ENCODE measurements around the gene CAMK1D.
"Not testable (repeated sequence)": the region's sequence is repeated elsewhere in the genome, so short reads cannot be mapped to it uniquely, and the experiment has no call there.

The CAMK1D gene

GRCh38 chr10:12849319-12850181 lies 500.2 kb downstream of the CAMK1D start:
- TF ChIP-seq CTCF (IDR thresholded peaks at IDR 0.05; ENCODE audit: insufficient read depth, low read length, missing control alignments) = no peak
- ChIA-PET POLR2A (no interaction called here), CTCF (no interaction called here)
- DNase-seq (ENCODE audit: low read depth, low spot score) = no peak
- no peak overlapping the region for H3K4me3 ChIP-seq (ENCODE audit: low read depth, low read length)

- no peak for TF ChIP-seq CTCF (IDR thresholded peaks at IDR 0.05; ENCODE audit: insufficient read depth, low read length, missing control alignments)
- no peak for DNase-seq (ENCODE audit: low read depth, low spot score)
- ChIA-PET CTCF (no interaction called here), POLR2A (interaction anchor here (0.6 kb wide), 1 partner anchor 13 kb away, joined by 3 read pairs; no protein-coding TSS in a partner anchor)
- H3K4me3 ChIP-seq (ENCODE audit: low read depth, low read length) = no peak overlapping the region
Observed at GRCh38 chr10:12852687-12853086, 503.3 kb downstream of the CAMK1D start.

GRCh38 chr10:12854988-12855387 lies 505.6 kb downstream of the CAMK1D start:
- ChIA-PET POLR2A (no interaction called here), CTCF (no interaction called here)
- H3K4me3 ChIP-seq (ENCODE audit: low read depth, low read length) = no peak overlapping the region
- no peak for DNase-seq (ENCODE audit: low read depth, low spot score)
- no peak for TF ChIP-seq CTCF (IDR thresholded peaks at IDR 0.05; ENCODE audit: insufficient read depth, low read length, missing control alignments)

- TF ChIP-seq CTCF (IDR thresholded peaks at IDR 0.05; ENCODE audit: insufficient read depth, low read length, missing control alignments) = no peak
- POLR2A ChIA-PET = no interaction called here
- CTCF ChIA-PET = no interaction called here
Observed at GRCh38 chr10:12862459-12862858, 513.1 kb downstream of the CAMK1D start.

GRCh38 chr10:12865515-12865914 lies 516.2 kb downstream of the CAMK1D start:
- H3K4me3 ChIP-seq (ENCODE audit: low read depth, low read length); POLR2A ChIA-PET; DNase-seq (ENCODE audit: low read depth, low spot score); CTCF ChIA-PET: not testable (repeated sequence)

More at GRCh38 chr10:12862459-12862858, 513.1 kb downstream of the CAMK1D start:
- H3K4me3 ChIP-seq (ENCODE audit: low read depth, low read length) = no peak overlapping the region
- DNase-seq (ENCODE audit: low read depth, low spot score) = no peak

GRCh38 chr10:12868229-12868628 lies 518.9 kb downstream of the CAMK1D start:
- ChIA-PET POLR2A (interaction anchor here (0.6 kb wide), 1 partner anchor 558 kb away, joined by 3 read pairs; no protein-coding TSS in a partner anchor), CTCF (no interaction called here)
- H3K4me3 ChIP-seq (ENCODE audit: low read depth, low read length) = no peak overlapping the region
- DNase-seq (ENCODE audit: low read depth, low spot score) = no peak
- TF ChIP-seq CTCF (IDR thresholded peaks at IDR 0.05; ENCODE audit: insufficient read depth, low read length, missing control alignments) = no peak

- CTCF ChIA-PET = interaction anchor here (1.9 kb wide), 1 partner anchor 34 kb away, joined by 5 read pairs; no protein-coding TSS in a partner anchor
- POLR2A ChIA-PET = no interaction called here
- DNase-seq (ENCODE audit: low read depth, low spot score) = no peak
- H3K4me3 ChIP-seq (ENCODE audit: low read depth, low read length) = no peak overlapping the region
- TF ChIP-seq CTCF (IDR thresholded peaks at IDR 0.05; ENCODE audit: insufficient read depth, low read length, missing control alignments) = no peak
Observed at GRCh38 chr10:12869427-12869826, 520.1 kb downstream of the CAMK1D start.
